HG03575 (cell line): ENCODE results near the gene CYP8B1.

Experiments used
- ATAC-seq: cut with Tn5 transposase; IDR thresholded peaks from one replicate; pipeline ENCODE4 v1.9.1; 2021; ENCODE audit not compliant: unreplicated experiment, insufficient number of reproducible peaks, low FRiP score; ENCODE audit errors: extremely low read depth

The CYP8B1 gene

GRCh38 chr3:42875325-42876151 lies at the start of gene CYP8B1:
TSS of gene CYP8B1 (minus strand) at chr3:42875879. CDS start at chr3:42875816, 63 bp downstream.
- no peak for ATAC-seq

GRCh38 chr3:42923606-42924005 lies 47.9 kb upstream of the CYP8B1 start:
- no peak for ATAC-seq

GRCh38 chr3:42914771-42915515 lies 39.3 kb upstream of the CYP8B1 start:
- no peak for ATAC-seq

GRCh38 chr3:42911551-42911950 lies 35.9 kb upstream of the CYP8B1 start:
- ATAC-seq = no peak

GRCh38 chr3:42908675-42909074 lies 33.0 kb upstream of the CYP8B1 start:
- ATAC-seq = no peak

GRCh38 chr3:42906848-42907183 lies 31.1 kb upstream of the CYP8B1 start:
- ATAC-seq = no peak

GRCh38 chr3:42906070-42906847 lies 30.6 kb upstream of the CYP8B1 start, which contains the start of gene ZNF662:
TSS of gene ZNF662 (plus strand) at chr3:42906142. CDS start at chr3:42908115, 1,973 bp downstream.
- no peak for ATAC-seq

GRCh38 chr3:42905740-42906069 lies 30.0 kb upstream of the CYP8B1 start:
- no peak for ATAC-seq

GRCh38 chr3:42904076-42904475 lies 28.4 kb upstream of the CYP8B1 start:
- ATAC-seq = no peak

GRCh38 chr3:42902257-42902656 lies 26.6 kb upstream of the CYP8B1 start:
- no peak for ATAC-seq

GRCh38 chr3:42901073-42901415 lies 25.4 kb upstream of the CYP8B1 start:
- ATAC-seq = no peak

GRCh38 chr3:42900226-42901072 lies 24.8 kb upstream of the CYP8B1 start:
- ATAC-seq = no peak

- no peak for ATAC-seq
Measured at GRCh38 chr3:42898896-42899675, 23.4 kb upstream of the CYP8B1 start.

- no peak for ATAC-seq
Measured at GRCh38 chr3:42895580-42895868, 19.8 kb upstream of the CYP8B1 start.

GRCh38 chr3:42894698-42895579 lies 19.3 kb upstream of the CYP8B1 start:
- ATAC-seq = no peak

GRCh38 chr3:42892807-42893206 lies 17.1 kb upstream of the CYP8B1 start:
- ATAC-seq = no peak

- no peak for ATAC-seq
Measured at GRCh38 chr3:42892169-42892568, 16.5 kb upstream of the CYP8B1 start.

- no peak for ATAC-seq
Measured at GRCh38 chr3:42891042-42891441, 15.4 kb upstream of the CYP8B1 start.
